Measurements from ENCODE around the gene SPEM3. TPM values are rescaled to one million over a fixed set of nuclear protein-coding genes. Genes with fewer than 3 reads are reported as not detected.
"Not testable (repeated sequence)": the region's sequence is repeated elsewhere in the genome, so short reads cannot be mapped to it uniquely, and the experiment has no call there.

Gene SPEM3
- total RNA-seq, 2 donors from 2014 or later, result not detected

DNA sequence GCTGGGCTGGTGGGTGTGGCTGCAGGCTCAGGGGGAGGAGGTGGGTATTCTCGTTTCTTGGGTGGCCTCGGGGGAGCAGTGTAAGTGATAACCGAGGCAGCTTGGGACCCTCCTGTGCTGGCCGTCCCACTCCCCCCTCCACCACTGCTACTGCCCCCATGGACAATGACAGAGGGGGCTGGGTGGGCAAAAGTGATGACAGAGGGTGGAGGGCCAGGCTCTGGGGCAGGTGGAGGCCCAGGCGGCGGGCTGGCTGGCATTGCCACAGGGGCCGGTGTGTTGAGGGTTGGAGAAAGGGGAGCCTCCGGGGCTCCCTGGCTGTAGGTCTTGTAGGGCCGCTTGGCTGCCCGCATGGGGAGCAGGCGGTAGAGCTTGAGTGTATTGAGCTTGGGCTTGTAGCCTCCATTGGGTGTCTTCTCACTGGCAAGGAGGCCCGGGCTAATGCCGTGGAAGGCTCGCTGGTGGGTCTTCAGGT lies 34.8 kb downstream of the SPEM3 start:
- no peak for DNase-seq
- peak; percentile 6 for ATAC-seq
- intact Hi-C loops (cut with DNase I, micrococcal nuclease), result no loop called here

DNA sequence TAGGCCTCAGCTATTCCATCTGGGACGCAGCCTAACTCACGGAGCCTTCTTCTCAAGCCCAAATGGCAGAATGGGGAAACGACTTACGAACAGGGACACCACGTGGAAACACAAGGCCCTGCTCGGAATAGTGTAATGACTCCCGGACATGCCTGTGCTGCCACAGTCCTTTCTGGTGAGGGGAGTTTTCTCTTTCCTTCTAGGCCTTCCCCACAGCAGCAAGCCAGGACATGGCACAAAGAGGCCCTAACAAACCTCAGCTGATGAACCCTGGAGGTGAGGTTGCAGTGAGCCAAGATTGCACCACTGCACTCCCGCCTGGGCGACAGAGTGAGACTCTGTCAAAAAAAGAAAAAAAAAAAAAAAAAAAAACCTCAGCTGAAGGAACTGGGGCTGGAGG lies 35.4 kb downstream of the SPEM3 start:
- intact Hi-C loops (cut with DNase I, micrococcal nuclease), result no loop called here
- ATAC-seq, result no peak
- DNase-seq, result no peak

DNA sequence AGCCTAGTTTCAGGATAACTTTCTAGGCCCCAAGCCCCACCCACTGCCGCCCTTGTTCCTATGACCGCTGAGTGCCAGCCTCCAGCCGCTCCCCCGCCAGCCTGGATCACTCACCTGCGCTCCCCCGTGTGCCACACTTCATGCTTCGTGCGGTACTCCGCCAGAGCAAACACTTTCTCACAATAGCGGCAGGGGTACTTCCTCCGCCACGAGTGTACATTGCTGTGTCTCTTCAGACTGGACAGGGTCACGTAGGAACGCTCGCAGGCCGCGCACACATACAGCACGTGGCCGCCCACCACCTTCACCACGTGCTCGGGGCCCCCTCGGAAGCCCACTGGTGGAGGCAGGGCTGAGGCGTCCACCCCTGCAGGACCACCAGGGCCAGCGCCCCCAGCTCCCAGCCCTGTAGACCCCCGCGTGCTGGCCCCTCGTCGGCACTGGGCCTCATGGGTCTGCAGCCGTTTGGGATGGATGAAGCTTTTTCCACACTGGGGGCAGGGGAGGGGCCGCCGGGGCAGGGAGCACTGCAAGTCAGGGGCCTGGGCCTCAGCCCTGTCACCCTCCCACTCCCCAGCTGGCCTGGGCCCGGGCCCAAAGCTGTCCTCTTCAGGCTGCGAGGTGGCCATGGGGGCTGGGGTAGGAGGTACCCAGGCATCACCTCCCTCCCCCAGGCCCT lies 37.1 kb downstream of the SPEM3 start:
- DNase-seq (no peak), ATAC-seq (no peak)
- intact Hi-C loops (cut with DNase I, micrococcal nuclease), result no loop called here

DNA sequence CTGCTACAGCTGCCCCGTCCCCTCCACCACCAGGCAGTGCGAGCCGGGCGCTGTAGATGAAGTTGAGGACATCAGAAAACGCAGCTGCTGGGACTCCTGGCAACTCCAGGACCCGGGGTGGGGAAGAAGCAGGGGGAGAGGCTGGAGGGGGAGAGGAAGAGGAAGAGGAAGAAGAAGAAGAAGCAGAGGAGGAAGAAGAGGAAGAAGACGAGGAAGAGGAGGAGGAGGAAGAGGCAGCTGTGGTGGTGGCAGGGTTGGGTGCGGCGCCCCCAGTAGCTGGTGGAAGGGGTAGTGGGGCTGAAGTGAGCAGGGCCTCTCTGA lies 37.6 kb downstream of the SPEM3 start:
- DNase-seq (no peak), ATAC-seq (no peak)
- intact Hi-C loops (cut with DNase I, micrococcal nuclease), result no loop called here

DNA sequence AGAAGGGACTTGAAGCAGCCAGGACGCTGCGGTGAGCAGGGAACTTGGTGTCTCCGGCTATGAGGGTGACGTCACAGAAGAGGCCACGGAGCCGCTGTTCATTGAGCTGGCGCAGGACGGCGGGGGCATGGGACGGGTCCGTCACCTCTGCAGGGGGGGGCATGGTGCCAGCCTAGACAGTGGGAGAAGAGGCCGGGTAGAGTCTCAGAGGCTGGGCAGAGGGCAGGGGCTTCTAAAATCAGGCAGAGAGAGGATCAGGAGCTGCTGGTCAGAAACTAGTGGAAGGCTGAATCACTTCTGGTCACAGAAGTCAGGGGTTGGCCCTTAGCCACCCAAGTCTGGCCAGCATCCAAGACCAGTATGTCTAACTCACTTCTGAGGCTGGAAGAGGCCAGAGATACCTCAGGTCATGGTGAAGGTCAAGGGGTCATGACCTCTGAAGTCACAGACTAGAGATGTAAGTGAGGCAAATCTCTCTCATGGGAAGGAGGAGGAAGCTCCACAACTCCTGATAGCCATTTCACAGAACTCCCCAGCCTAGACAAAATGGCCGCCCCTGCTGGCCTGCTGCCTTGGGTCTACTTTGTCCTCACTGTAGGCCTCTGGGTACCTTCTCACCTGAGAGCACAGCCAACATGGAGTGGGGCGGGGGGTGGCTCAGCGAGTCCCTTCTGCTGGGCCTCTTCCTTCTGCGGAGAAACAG lies 38.1 kb downstream of the SPEM3 start:
- ATAC-seq (no peak), DNase-seq (no peak)
- intact Hi-C loops (cut with DNase I, micrococcal nuclease), result no loop called here

DNA sequence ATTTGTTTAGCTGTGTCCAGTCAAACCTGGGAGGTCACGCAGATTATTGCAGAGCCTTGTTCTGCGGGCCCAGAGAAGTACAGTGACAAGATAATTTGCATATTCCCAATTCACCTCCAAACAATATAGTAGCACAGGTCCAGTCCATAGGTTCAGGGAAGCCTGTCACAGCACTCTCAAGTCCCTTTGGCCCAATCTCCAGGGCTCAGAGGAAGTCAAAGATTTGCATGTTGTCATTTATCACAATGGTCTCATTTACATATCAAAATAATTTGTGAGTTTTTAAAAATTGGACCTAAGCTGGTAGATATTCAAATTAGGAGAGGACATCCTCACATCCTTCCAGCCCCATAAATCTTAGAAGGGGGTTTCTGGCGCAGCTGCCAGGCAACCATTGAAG lies 38.8 kb downstream of the SPEM3 start:
- intact Hi-C loops (cut with DNase I, micrococcal nuclease), result no loop called here
- DNase-seq, result no peak
- ATAC-seq, result no peak

DNA sequence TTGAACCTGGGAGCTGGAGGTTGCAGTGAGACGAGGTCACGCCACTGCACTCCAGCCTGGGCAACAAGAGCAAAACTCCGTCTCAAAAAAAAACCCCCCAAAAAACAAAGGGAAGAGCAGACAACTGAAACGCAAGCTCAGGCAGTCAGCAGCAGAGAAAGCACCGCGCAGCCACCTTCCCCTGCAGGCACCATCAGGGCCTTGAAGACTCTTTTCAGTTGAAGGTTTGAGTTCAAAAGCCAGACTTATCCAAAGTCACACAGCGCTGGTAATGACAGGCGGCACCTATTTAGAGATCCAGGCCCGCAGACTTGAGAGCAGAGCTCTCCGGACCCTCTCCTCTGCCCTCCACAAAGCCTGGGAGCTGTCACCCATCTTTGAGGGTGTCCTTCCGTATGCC lies 39.6 kb downstream of the SPEM3 start:
- DNase-seq, result no peak
- intact Hi-C loops (cut with DNase I, micrococcal nuclease), result no loop called here

DNA sequence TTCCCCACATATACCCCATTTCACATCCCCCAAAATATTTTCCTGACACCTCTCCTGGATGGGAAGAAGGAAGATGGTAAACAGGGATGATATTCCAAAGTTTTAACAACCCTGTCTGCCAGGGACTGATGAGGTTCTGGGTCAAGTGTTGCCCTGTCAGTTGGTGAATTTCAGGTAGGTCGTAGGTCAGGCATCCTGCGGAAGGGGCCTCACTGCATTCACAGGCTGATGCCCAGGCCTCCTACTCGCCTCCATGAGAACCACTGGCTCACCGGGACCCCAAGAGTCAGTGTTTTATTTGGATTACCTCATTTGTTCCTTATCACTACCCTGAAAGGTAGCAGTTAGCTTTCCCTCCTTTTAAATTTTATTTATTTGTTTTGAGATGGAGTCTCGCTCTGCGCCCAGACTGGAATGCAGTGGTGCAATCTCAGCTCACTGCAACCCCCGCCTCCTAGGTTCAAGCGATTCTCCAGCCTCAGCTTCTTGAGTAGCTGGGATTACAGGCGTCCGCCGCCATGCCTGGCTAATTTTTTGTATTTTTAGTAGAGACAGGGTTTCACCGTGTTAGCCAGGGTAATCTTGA lies 40.2 kb downstream of the SPEM3 start:
- DNase-seq (no peak), ATAC-seq (no peak)
- intact Hi-C loops (cut with DNase I, micrococcal nuclease), result no loop called here

More for the DNA sequence above, 39.6 kb downstream of the SPEM3 start:
- ATAC-seq, result no peak

DNA sequence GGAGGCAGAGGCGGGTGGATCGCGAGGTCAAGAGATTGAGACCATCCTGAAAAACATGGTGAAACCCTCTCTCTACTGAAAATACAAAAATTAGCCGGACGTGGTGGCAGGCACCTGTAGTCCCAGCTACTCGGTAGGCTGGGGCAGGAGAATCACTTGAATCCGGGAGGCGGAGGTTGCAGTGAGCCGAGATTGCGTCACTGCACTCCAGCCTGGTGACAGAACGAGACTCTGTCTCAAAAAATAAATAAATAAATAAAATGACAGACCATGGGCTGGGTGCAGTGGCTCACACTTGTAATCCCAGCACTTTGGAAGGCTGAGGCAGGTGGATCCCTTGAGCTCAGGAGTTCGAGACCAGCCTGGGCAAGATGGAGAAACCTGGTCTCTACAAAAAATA lies 41.2 kb downstream of the SPEM3 start:
- DNase-seq; intact Hi-C loops (cut with DNase I, micrococcal nuclease); ATAC-seq: not testable (repeated sequence)

DNA sequence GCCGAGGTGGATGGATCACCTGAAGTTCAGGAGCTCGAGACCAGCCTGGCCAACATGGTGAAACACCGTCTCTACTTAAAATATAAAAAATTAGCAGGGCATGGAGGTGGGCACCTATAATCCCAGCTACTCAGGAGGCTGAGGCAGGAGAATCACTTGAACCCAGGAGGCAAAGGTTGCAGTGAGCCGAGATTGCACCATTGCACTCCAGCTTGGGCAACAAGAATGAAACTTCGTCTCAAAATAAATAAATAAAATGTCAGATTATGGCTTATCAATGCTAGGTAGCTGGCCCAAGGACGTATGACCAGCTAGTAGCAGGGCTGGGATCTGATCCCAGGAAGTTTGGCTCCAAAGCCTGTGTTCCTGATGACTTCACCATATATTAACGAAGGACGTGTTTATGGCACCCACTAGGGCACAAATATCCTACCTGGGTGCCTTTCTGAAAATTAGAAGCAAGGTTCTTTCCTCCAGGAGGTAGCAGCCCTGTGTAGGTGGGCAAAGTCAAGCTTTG lies 41.9 kb downstream of the SPEM3 start:
- not testable (repeated sequence) for DNase-seq, ATAC-seq

DNA sequence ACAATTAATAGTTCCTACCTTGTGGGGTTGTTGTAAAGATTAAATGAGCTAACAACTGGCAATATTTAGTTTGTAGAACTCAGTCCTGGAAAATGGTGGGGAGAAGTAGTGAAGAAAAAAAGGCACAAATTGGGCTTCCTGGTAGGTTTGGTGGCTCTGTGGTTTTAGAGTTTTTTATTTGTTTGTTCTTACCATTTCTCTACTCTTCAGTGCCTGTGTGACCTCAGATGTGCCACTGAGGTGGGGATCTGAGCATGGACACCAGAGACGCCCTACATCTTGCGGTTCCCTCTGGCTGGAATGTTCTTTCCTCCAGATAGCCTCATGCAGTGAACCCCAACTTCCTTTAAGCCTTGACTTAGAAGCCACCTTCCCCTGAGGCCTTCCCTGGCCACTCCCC lies 43.1 kb downstream of the SPEM3 start:
- DNase-seq (no peak), ATAC-seq (no peak)
- intact Hi-C loops (cut with DNase I, micrococcal nuclease), result no loop called here

More for the DNA sequence above, 41.9 kb downstream of the SPEM3 start:
- intact Hi-C loops (cut with DNase I, micrococcal nuclease), result not testable (repeated sequence)

DNA sequence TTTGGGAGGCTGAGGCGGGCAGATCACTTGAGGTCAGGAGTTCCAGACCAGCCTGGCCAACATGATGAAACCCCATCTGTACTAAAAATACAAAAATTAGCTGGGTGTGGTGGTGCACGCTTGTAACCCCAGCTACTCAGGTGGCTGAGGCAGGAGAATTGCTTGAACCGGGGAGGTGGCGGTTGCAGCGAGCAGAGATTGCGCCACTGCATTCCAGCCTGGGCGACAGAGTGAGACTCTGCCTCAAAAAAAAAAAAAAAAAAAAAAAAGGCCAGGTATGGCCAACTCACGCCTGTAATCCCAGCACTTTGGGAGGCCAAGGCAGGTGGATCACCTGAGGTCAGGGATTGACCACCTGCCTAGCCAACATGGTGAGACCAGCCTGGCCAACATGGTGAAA lies 46.1 kb downstream of the SPEM3 start:
- DNase-seq; intact Hi-C loops (cut with DNase I, micrococcal nuclease); ATAC-seq: not testable (repeated sequence)

DNA sequence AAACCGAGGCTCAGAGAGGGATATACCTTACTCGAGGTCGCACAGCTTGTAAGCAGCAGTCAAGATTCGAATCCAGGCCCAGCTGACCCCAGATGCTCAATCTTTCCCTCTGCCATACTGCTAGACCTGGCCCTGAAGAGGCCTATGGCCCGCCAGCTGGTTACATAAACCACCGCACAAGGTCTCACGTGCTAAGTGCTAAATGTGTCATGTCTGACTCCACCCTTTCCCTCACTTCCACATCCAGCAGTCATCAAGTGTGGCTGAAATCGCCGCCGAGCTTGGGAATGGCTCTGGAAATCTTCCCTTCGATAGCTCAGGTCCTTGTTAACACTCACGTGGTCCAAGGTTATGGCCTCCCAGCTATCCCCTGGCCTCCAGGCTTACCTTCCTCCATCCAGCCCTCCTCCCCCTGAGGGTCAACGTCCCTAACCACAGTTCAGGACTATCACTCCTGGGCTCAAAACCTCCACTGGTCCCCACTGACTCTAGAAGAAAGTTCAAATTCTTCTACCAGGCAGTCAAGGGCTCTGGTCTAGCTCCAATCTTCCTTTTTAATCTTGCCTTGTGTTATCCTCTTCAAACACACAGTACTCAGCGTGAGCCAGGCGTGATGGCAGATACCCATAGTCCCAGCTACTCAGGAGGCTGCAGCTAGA lies 47.2 kb downstream of the SPEM3 start:
- peak in 1 of 2 donors; percentile 49 for DNase-seq
- intact Hi-C loops (cut with DNase I, micrococcal nuclease), result no loop called here
- no peak for ATAC-seq

DNA sequence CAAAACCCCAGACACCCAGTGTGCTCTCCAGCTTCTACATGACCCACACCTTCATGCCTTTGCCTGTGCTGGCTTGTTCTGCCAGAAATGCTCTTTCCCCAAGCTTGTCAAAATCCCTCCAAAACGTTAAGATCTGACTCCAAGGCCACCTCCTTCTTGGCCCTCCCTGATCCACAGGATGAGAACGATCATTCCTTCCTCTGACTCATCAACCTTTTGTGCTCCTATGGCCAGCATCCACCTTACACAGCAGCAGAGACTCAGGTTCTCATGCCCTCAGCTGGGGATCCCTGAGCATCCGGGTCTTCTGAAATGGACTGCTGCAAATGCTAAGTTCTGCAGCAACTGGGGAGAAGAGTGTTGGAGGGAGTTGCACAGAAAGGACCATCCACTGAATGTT lies 47.8 kb downstream of the SPEM3 start:
- DNase-seq (no peak), ATAC-seq (no peak)
- intact Hi-C loops (cut with DNase I, micrococcal nuclease), result no loop called here

DNA sequence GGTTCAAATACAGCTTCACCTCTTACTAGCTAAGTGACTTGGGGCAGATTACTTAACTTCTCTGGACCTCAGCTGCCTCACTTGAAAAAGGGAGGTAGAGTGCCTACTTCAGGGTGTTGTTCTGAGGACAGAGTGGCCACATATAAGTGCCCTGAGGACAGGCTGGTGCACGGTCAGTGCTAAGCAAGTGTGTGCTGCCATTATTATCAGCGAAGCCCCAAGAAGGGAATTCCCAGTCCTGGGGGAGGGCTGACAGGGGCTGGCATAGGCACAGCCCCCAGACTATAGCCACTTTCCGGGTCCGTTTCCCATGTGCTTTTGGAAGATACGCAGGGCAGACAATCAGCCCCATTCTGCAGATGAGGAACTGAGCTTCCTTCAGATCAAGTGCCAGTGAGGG lies 48.3 kb downstream of the SPEM3 start:
- ATAC-seq (no peak), DNase-seq (no peak)
- intact Hi-C loops (cut with DNase I, micrococcal nuclease), result no loop called here

DNA sequence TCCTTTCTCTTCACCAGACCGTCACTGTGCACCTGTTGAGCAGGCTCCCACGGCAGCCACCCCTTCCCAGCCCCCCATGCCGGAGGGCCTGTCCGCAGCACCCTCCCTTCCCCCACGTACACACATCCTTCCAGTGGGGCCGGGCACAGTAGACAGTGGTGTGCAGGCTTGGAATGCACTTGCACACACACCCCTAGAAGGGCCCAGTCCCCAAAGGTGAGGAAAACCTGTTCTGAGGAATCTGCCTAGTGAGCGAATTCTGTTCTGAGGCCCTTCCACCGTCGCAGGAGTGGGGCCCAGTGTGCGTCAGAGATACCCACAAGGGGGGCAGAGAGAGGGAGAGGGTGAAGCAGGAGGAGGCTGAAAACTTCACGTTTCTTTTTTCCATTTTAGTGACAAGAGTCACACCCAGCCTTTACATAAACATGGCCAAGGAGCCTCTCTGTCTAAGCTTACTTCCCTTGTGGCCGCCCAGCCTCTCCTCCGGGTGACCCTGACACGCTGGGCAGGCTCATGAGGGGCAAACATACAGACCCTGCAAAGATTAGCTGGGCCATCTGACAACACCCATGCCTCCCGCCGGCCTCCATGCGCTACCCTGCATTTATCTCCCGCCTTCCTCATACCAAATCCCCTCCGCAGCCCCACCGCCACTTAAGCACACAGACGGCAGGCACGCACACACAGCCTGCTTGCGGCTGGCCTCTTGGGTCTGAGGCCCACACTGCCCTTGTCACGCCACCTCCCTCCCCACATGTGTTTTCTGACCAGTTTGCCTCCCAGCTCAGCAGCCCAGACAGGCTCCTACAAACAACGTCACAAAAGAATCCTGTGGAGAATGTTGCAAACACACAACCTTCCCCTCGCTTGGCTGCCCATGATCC lies 49.0 kb downstream of the SPEM3 start:
- intact Hi-C loops (cut with DNase I, micrococcal nuclease), result no loop called here
- ATAC-seq, result no peak
- DNase-seq, result peak; percentile 41 to 47

DNA sequence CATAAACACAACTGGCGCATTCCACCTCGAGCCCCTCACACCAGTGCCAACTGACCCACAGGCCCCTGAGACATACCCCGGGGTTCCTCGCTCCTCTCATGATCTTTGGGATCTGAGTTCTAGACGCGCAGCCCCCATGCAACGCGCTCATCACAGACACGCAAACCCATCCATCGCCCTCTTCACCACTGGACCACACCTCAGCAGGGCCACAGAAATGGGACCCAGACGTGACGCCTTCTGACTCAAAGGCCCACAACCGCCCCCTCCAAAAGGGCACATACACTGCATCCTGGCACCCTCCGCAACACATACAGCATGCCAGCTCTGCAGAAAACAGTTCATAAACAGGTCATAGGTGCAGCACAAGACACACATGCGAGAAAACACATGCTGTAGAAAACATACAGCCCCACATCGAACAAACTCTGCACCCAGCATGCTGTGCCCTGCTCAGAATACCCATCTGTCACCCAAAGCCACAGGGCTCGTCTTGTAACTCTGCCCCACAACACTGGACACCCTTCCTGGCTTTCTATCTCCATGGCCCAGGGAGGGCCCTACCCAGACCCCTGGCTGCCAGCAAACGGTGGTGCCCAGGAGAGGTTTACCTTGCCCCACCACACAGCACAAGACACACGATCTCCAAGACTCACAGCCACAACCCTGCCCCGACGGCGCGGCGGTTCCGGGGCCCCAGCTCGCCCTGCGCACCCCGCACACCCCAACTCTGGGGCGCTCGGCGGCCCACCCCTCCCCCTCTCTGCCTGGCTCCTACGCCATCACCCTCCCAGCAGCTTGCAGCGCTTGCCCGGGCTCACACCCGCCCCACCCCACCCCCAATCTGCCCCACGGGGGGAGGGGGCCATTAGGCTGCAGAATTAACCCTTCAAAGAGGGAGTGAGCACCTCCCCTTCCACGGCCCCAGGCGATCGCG lies 49.9 kb downstream of the SPEM3 start:
- intact Hi-C loops (cut with DNase I, micrococcal nuclease), result no loop called here
- ATAC-seq (peak; percentile 24), DNase-seq (peak; percentile 62 to 72)

Measured in left colon (tissue), 2 donors.